Fibroblast of lung (primary cell): ENCODE measurements around the gene CCZ1B.
A peak's percentile ranks its signal among the peaks of the same experiment; 100 is the strongest.
"Not testable (repeated sequence)": the region's sequence is repeated elsewhere in the genome, so short reads cannot be mapped to it uniquely, and the experiment has no call there.

Experiments
- CTCF ChIP-seq, 2 donors: IDR thresholded peaks in 1 of 2; conservative IDR thresholded peaks in 1 of 2; 1 replicate in 1 of 2; 2 replicates in 1 of 2; pipeline ENCODE4 v1.5.1; 2011 to 2012; ENCODE audit warnings: low read length in 2 of 2, control low read depth in 1 of 2, inconsistent platforms in 1 of 2, low read depth in 1 of 2, mild to moderate bottlenecking in 1 of 2
- EZH2 ChIP-seq: IDR thresholded peaks from 2 replicates; pipeline ENCODE4 v1.5.1; 2012; ENCODE audit warnings: low read length, control low read depth, mild to moderate bottlenecking; ENCODE audit errors: missing control alignments

DNA sequence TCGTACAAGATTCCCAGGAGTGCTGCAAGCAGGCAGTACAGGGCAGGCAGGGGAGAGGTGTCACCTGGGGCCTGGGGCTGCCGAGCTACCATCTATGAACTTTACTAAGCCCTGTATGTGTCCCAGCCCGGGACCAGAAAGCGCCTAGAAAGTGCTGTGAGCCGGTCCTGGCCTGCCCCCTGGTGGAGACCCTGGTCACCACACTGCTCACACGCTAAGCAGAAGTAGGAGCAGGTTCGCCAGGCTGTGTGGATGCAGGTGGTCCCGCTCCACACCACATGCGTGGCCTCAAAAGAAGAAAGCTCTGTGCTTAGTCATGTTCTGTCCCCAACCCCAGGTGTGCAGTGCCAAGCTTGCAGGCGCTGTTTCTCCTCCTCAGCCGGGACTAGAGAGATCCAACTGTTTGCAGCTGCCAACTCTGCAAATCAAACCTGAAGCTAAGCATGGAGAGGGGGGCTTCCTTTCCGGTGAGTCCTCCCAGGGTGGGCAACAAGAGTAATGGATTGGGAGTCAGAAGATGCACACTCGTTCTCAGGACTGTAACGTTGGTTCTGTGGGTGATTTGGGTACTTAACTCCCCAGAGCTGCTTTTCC, 31.7 kb upstream of the CCZ1B start:
- peak in 1 of 2 donors; percentile 55 for TF ChIP-seq CTCF (conservative IDR thresholded peaks at IDR 0.05 in 1 of 2, IDR thresholded peaks at IDR 0.05 in 1 of 2; ENCODE audit: low read depth in 1 of 2, low read length in 2 of 2)
- TF ChIP-seq EZH2, result not testable (repeated sequence)
